ENCODE results near the gene FHIP2A.

FHIP2A gene

DNA sequence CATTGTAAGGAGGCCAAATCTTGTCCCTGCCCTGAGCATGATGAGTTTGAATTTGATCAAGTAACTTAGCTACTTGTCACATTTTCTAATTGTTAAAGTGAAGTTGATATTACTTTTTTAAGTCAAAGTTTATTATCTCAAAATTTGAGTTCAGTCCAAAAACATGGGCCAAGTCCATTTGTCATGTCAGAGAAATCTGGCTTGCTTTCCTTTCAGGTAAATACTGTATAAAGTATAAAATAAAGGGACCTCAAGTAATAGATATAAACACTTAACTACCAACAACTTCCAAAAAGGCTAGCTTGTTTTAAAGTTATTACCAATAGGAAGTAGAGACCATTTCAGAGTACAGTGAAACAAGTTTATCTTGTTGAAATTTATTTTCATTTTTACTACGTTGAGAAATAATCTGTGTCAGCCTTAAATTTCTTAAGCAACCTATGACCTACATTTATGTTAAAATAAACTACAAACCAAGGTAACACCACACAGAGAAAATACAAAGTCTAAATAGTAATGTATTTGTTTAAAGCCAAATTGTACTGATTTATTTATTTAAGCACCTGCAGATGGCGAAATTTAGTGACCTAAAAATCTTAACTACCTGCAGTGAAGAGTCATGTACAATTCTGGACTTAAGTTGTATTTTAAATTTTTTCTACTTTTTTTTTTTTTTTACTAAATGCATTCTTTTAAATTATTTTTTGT lies 36.5 kb downstream of the FHIP2A start:
- DNase-seq: no peak

DNA sequence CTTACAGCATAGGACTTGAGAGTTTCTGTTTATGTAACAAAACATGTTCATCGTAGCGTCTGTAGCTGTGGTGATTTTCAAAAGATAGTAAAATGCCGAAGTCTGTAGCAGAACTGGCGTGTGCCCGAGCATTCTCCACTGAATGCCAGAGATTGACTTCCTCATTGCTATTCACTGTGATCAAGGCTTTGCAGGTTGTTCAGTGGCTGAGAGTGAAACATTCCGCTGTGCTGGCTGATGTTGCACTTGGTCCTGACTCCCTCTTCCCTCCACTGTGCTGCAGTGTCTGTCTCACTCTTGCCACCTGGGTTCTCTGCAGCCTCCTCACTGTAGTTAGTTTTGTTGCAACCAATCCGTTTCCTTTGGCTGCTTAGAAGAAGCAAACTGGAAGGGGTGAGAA lies 37.6 kb downstream of the FHIP2A start:
- no peak for DNase-seq

DNA sequence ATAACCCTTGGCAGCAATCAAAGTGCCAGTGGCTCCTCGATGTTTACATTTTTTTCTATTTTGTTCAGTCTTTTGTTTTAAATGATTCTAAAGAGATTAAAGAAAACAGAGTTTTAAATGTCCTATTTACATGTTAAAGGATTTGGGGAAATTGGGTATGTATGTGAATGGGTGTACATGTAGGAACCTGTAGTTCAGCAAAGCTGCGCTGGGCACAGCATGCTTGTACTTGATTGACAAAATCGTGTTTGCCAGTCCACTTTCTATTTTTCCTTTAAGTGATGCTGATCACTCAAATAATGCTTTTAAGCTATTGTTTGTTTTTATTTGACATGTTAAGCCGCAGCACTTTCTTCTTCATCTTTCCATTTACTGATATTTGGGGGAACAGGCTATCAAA lies 40.9 kb downstream of the FHIP2A start:
- no peak for DNase-seq

DNA sequence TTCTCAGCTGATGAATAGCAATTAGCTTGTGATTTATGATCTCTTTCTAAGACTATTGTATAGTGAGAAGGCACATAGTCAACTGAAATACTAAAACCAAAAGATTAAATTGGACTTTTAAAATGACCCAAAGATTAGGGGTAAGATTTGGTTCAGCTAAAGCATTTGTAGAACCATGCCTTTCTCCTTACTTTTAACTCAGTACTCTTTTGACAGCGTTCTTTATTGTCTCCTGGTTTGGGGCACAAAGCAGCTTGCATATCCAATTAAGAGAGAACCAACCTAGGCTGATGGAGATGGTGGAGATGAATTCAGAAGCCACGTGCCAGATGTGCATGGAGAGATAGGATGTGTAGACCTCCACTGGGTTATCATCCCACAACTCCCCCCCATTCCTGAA lies 45.8 kb downstream of the FHIP2A start:
- DNase-seq: no peak

DNA sequence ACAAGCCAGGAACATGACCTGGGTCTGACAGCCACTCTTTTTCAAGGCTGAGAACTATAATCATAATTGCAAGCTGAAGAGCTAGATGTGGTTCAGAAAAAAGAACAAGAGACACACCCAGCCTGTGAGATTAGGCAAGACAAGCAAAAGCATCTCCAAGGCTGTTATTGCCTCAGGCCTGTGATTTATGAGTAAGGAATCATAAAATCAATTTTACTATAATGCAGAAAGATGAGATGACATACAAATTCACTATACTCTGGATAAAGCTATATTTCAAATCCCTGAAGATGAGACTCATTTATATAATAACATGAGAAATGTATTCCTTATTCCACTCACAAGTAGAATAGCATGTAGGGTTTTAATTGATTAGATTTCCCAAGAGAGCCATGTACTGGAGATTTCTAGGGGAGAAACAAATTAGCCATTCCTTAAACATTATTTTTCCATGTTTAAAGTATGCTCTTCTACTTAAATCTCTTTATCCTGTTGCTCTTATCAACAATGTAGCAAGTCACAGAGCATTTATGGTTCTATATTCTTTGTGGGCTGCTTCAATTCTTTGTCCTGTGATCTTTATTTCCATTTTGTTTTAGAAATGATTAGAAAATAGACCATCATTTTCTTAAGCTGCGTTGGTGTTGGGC lies 47.4 kb downstream of the FHIP2A start:
- DNase-seq: no peak

DNA sequence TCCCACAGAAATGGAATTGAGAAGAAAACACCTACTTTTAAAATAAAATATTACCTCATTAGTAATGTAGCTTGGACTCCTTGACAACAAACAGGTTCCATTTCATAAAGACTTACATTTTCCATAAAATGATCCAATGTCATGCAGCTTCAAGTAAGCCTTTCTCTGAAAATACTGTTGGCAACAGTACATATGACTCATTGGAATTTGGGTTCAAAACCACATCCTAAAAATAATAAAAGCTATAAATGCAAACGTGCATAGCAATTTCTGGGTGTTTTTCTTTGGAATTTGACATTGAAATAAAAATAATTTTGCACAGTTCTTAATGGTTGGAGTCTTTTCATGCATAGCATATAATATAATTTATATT lies 47.9 kb downstream of the FHIP2A start:
- DNase-seq: no peak

DNA sequence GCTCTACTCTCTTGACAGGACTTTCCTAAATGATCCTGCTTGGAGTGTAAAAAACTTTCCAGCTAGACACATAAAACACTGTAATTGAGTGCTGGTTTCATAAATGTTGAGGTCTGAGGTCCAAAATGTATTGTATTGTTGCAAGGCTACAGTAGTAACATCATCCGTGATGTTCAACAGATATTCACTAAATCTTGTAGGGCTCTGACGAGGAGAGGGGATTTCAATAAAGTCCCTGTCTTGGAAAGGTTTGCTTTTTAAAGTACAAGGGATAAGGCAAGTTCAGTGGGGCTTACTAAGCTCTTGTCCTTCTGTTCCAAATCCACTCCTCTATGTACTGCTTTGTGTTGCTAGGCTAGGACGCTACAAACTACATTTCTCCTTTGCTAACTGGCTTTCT lies 48.9 kb downstream of the FHIP2A start:
- DNase-seq: no peak

DNA sequence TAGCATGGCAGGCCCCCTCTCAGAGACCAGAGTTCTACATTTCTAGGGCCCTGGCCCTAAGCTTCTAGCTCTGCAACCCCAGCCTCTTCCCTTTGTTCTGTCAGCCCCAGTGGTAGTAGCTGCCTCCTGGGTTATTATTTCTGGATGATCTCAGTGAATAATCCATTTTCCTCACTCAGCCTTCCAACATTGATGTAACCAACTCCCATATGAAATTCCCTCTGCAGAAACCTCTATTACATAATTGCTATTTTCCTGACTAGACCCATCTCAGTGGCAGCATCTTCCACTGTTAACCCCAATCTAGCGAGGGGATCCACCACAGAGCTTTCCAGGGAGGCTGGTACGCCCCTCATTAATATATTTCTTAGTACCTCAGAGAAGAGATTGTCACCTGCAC lies 49.8 kb downstream of the FHIP2A start:
- DNase-seq: no peak

All from activated CD4-positive, alpha-beta T cell treated with anti-CD3 and anti-CD28 coated beads for 48 hours (primary cell).